Sigmoid colon (tissue), 7 donors: Measurements from ENCODE around the gene TMEM170B. TPM values are rescaled to one million over a fixed set of nuclear protein-coding genes. Genes with fewer than 3 reads are reported as not detected.

Source experiments
- DNase-seq: peaks from one replicate; pipeline ENCODE4 v3.0.0-alpha.2; 2019
- H3K27ac ChIP-seq, 4 donors: fragments of 200-600 bp; sonication (generic); one replicate each; pipeline ENCODE4 v1.5.1; 2016 to 2019; ENCODE audit warnings: mild to moderate bottlenecking in 1 of 4
- H3K27me3 ChIP-seq, 3 donors: fragments of 200-600 bp; sonication (generic); one replicate each; pipeline ENCODE4 v1.5.1; 2019; ENCODE audit warnings: mild to moderate bottlenecking in 1 of 3
- H3K36me3 ChIP-seq, 4 donors: fragments of 200-600 bp; sonication (generic); one replicate each; pipeline ENCODE4 v1.5.1; 2016 to 2019
- H3K4me1 ChIP-seq, 4 donors: fragments of 200-600 bp; sonication (generic); one replicate each; pipeline ENCODE4 v1.5.1; 2017 to 2019
- H3K4me3 ChIP-seq, 4 donors: fragments of 200-600 bp; sonication (generic); one replicate each; pipeline ENCODE4 v1.5.1; 2017 to 2019; ENCODE audit warnings: mild to moderate bottlenecking in 2 of 4, moderate library complexity in 1 of 4
- H3K9me3 ChIP-seq, 4 donors: fragments of 200-600 bp in 3 of 4; sonication (generic) in 3 of 4; one replicate each; pipeline versions ENCODE4 v1.5.1 to v1.6.1; 2013 to 2019
- CTCF ChIP-seq, 4 experiments: fragments of 450-650 bp in 3 of 4; fragments of 200-600 bp in 1 of 4; IDR thresholded peaks; one replicate each; pipeline ENCODE4 v1.5.1; 2016 to 2019; ENCODE audit warnings: antibody characterized with exemption in 4 of 4, mild to moderate bottlenecking in 3 of 4, moderate library complexity in 2 of 4
- EP300 ChIP-seq, 4 donors: sonication (generic); formaldehyde crosslinking; IDR thresholded peaks; one replicate each; pipeline ENCODE4 v1.6.1; 2017; ENCODE audit warnings: antibody characterized with exemption in 4 of 4
- POLR2A ChIP-seq, 2 donors: fragments of 450-650 bp; IDR thresholded peaks; one replicate each; pipeline ENCODE4 v1.6.1; 2016; ENCODE audit warnings: antibody characterized with exemption in 2 of 2, mild to moderate bottlenecking in 2 of 2, moderate library complexity in 2 of 2
- POLR2AphosphoS5 ChIP-seq, 4 donors: sonication (generic); formaldehyde crosslinking; IDR thresholded peaks; one replicate each; pipeline ENCODE4 v1.6.1; 2017; ENCODE audit warnings: antibody characterized with exemption in 4 of 4
- WGBS, 2 donors: extraction: QIAGEN DNeasy Blood & Tissue Kit; methylation state at CpG; one replicate each; pipeline ENCODE4 v1.1.7; 2013; 5-methylcytosine and 5-hydroxymethylcytosine counted together
- intact Hi-C: fragments of 100-400 bp; cut with DNase I; formaldehyde crosslinking; loops from one replicate; pipeline ENCODE4 v1.15.1; 2023
- polyA plus RNA-seq, 3 donors: library from polyadenylated mRNA; stranded (reverse); fragments of 200-250 nt; gene quantifications; one replicate each; pipeline ENCODE4 v1.2.3, GENCODE V29; 2013
- total RNA-seq, 4 donors: library from RNA; depleted of rRNA; stranded (reverse); fragments of >200 nt; gene quantifications; one replicate each; pipeline ENCODE4 v1.1.0, GENCODE V29; 2016
- donor health status: healthy with polysubstance abuse.
- donor health status: Bipolar disorder and iron deficiency.
- donor health status: healthy.

The TMEM170B gene
- total and polyA plus RNA-seq, 7 donors = 0.92 to 11.0 (median 8.7) TPM

GRCh38 chr6:11493974-11494373, 43.6 kb upstream of the TMEM170B start:
- intact Hi-C loops = loop anchor here (10.0 kb wide), 2 partner anchors 81 to 319 kb away; no protein-coding TSS in a partner anchor
- TF ChIP-seq EP300 (IDR thresholded peaks at IDR 0.05) (no peak), CTCF (IDR thresholded peaks at IDR 0.05) (no peak), POLR2A (IDR thresholded peaks at IDR 0.05) (no peak), POLR2AphosphoS5 (IDR thresholded peaks at IDR 0.05) (no peak)
- Histone ChIP-seq H3K27ac (no peak overlapping the region), H3K36me3 (no peaks in the 10 kb centered on the region), H3K4me1 (peaks cover 0 to 12% (median 5%) of the 10 kb centered on the region in 4 donors), H3K4me3 (no peak overlapping the region), H3K9me3 (no peaks in the 10 kb centered on the region), H3K27me3 (no peaks in the 10 kb centered on the region)
- 73 to 76% methylated on average over 5 of the region's 5 CpGs for WGBS, 2 donors
- no peak for DNase-seq

DNA sequence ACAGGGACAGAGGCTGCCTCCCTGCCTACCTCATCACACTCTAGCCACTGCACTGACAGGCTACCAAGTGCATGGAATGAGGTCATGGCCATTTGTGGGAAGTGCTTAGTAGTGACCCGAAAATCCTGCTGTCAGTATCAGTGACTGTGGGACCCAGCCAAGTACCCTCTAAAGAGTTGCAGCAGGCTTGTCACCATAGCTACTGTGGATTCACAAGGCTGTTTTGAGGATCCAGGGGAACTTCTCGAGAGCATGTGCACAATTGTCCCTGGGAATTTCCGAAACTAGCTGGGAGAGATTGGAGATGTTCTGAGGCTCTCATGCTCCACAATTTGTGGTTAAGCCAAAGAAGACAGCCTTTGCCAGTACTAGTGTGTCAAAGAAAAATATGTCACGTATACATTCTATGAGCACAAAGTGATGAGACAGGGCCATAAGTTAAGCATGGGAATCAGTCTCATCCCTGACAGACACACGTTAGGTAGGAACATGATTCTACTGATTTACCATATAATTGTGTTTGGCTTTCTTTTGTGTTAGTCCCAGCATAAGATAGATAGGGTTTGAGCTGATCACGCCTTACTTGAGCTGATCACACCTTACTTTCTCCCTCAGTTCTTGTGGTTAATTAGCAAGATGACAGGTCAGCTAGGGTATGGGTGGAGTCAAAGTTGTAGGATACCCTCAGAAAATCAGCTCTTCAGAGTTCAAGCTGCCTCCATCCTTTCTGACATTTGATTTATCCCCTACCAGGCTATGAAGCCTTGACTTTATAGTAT, 42.6 kb upstream of the TMEM170B start:
- no peak for TF ChIP-seq POLR2AphosphoS5 (IDR thresholded peaks at IDR 0.05)
- TF ChIP-seq POLR2A (IDR thresholded peaks at IDR 0.05) = no peak
- no peak for TF ChIP-seq CTCF (IDR thresholded peaks at IDR 0.05)
- TF ChIP-seq EP300 (IDR thresholded peaks at IDR 0.05) = no peak
- Histone ChIP-seq H3K27me3 (no peaks in the 10 kb centered on the region), H3K4me3 (no peak overlapping the region), H3K4me1 (peaks cover 0 to 12% (median 5%) of the 10 kb centered on the region in 4 donors), H3K27ac (no peak overlapping the region), H3K9me3 (no peaks in the 10 kb centered on the region), H3K36me3 (no peaks in the 10 kb centered on the region)
- WGBS, 2 donors = 61 to 63% methylated on average over 6 of the region's 6 CpGs
- DNase-seq = no peak
- intact Hi-C loops = loop anchor here (5.0 to 10.0 kb wide), 3 partner anchors 80 to 403 kb away; partner anchors contain the start of gene SMIM13

DNA sequence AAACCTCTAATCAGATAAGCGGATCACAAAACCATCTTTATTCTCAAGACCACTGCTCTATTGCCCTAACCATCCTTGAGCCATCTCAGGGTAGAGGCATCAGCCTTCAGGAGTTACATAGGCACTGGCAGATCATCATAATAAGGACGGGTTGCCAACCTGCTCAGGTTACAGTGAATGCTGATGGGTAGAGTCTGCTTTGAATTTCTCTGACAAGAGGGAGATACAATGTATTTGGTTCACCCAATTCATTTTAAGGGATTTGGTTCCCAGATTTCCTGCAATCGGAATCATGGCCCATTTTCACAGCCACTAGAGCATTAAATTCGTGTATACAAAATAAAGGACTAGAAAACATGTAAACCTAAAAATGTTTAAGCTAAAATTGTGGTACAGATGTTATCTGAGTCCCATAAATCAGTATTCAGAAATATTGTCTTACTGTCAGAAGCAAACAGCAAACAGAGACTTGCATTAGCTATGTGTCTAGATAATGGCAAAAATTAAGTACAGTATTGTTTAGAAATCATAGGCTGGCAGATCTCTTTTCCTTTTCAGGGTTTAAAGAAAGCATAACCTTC, 41.9 kb upstream of the TMEM170B start:
- Histone ChIP-seq H3K36me3 (no peaks in the 10 kb centered on the region), H3K4me3 (no peak overlapping the region), H3K27ac (peak overlapping the region in 1 of 4 donors; percentile 21), H3K27me3 (no peaks in the 10 kb centered on the region), H3K4me1 (peaks cover 0 to 12% (median 5%) of the 10 kb centered on the region in 4 donors), H3K9me3 (no peaks in the 10 kb centered on the region)
- WGBS, 2 donors = 73 to 81% methylated on average over 4 of the region's 4 CpGs
- intact Hi-C loops = loop anchor here (1.0 to 10.0 kb wide), 4 partner anchors 79 to 403 kb away; partner anchors contain the start of gene SMIM13
- no peak for DNase-seq
- no peak for TF ChIP-seq POLR2AphosphoS5 (IDR thresholded peaks at IDR 0.05)

- intact Hi-C loops = loop anchor here (1.0 to 10.0 kb wide), 4 partner anchors 78 to 404 kb away; partner anchors contain the start of gene SMIM13
- no peak overlapping the region for H3K4me3 ChIP-seq
- no peaks in the 10 kb centered on the region for H3K27me3 ChIP-seq
- H3K36me3 ChIP-seq = no peaks in the 10 kb centered on the region
- DNase-seq = peak; percentile 74
- WGBS, 2 donors = 18 to 32% methylated on average over 12 of the region's 12 CpGs
- no peak for TF ChIP-seq POLR2AphosphoS5 (IDR thresholded peaks at IDR 0.05)
- no peak for TF ChIP-seq EP300 (IDR thresholded peaks at IDR 0.05)
- TF ChIP-seq POLR2A (IDR thresholded peaks at IDR 0.05) = no peak
- TF ChIP-seq CTCF (IDR thresholded peaks at IDR 0.05) = peak; percentile 78 to 89 (median 84)
- peak overlapping the region in 1 of 4 donors; percentile 21 for H3K27ac ChIP-seq
- peaks cover 0 to 12% (median 5%) of the 10 kb centered on the region in 4 donors for H3K4me1 ChIP-seq
- no peaks in the 10 kb centered on the region for H3K9me3 ChIP-seq
Measured at GRCh38 chr6:11496152-11497060, 41.1 kb upstream of the TMEM170B start.
